ENCODE measurements around the gene LNPEP. TPM values are rescaled to one million over a fixed set of nuclear protein-coding genes. Genes with fewer than 3 reads are reported as not detected.

LNPEP gene
- total RNA-seq, 2 donors from 2014 or later, result 108 to 180 TPM

- Mint-ChIP-seq H3K4me3 (peak overlapping the region; percentile 90), H3K4me1 (ENCODE audit: low read depth in 2 of 2) (peaks cover 62 to 74% of the 10 kb centered on the region in 2 donors), H3K27me3 (no peaks in the 10 kb centered on the region), H3K9me3 (no peaks in the 10 kb centered on the region), H3K36me3 (peaks cover 6% of the 10 kb centered on the region), H3K27ac (peak overlapping the region; percentile 93 to 95)
- peak; percentile 68 for DNase-seq (ENCODE audit: low spot score)
- ATAC-seq, result no peak
These were observed 1.8 kb upstream of the LNPEP start for GRCh38 chr5:96933764-96934707.

GRCh38 chr5:96934708-96935558 is 947 bp upstream of the LNPEP start:
- ATAC-seq, result peak; percentile 89 to 91
- DNase-seq (ENCODE audit: low spot score), result peak; percentile 98
- Mint-ChIP-seq H3K9me3 (no peaks in the 10 kb centered on the region), H3K27ac (peak overlapping the region; percentile 93 to 95), H3K27me3 (no peaks in the 10 kb centered on the region), H3K4me3 (peak overlapping the region; percentile 90), H3K4me1 (ENCODE audit: low read depth in 2 of 2) (peaks cover 57 to 71% of the 10 kb centered on the region in 2 donors), H3K36me3 (peaks cover 6% of the 10 kb centered on the region)

- H3K27me3 Mint-ChIP-seq, result no peaks in the 10 kb centered on the region
These were observed 796 bp downstream of the LNPEP start for GRCh38 chr5:96936431-96937320.

GRCh38 chr5:96940586-96940985 is 4.7 kb downstream of the LNPEP start:
- H3K9me3 Mint-ChIP-seq, result no peaks in the 10 kb centered on the region
- H3K36me3 Mint-ChIP-seq, result peaks cover 17% of the 10 kb centered on the region
- H3K4me1 Mint-ChIP-seq (ENCODE audit: low read depth in 2 of 2), result peaks cover 57 to 68% of the 10 kb centered on the region in 2 donors
- H3K4me3 Mint-ChIP-seq, result peak overlapping the region; percentile 48
- DNase-seq (ENCODE audit: low spot score) (no peak), ATAC-seq (no peak)
- no peaks in the 10 kb centered on the region for H3K27me3 Mint-ChIP-seq
- peak overlapping the region; percentile 38 to 70 for H3K27ac Mint-ChIP-seq

More at GRCh38 chr5:96936431-96937320, 796 bp downstream of the LNPEP start:
- peak overlapping the region; percentile 90 for H3K4me3 Mint-ChIP-seq
- DNase-seq (ENCODE audit: low spot score) (peak; percentile 80), ATAC-seq (peak in 1 of 2 donors; percentile 28)
- peak overlapping the region; percentile 93 to 95 for H3K27ac Mint-ChIP-seq
- H3K9me3 Mint-ChIP-seq, result no peaks in the 10 kb centered on the region
- peaks cover 58 to 72% of the 10 kb centered on the region in 2 donors for H3K4me1 Mint-ChIP-seq (ENCODE audit: low read depth in 2 of 2)
- H3K36me3 Mint-ChIP-seq, result peaks cover 10% of the 10 kb centered on the region

GRCh38 chr5:96941140-96941539 is 5.3 kb downstream of the LNPEP start:
- Mint-ChIP-seq H3K36me3 (peaks cover 17% of the 10 kb centered on the region), H3K9me3 (no peaks in the 10 kb centered on the region), H3K4me3 (peak overlapping the region; percentile 48), H3K27ac (peak overlapping the region; percentile 73 to 78), H3K4me1 (ENCODE audit: low read depth in 2 of 2) (peaks cover 62 to 73% of the 10 kb centered on the region in 2 donors), H3K27me3 (no peaks in the 10 kb centered on the region)
- no peak for DNase-seq (ENCODE audit: low spot score)
- no peak for ATAC-seq

- peak overlapping the region; percentile 69 for H3K4me3 Mint-ChIP-seq
These were observed 6.2 kb downstream of the LNPEP start for GRCh38 chr5:96942078-96942477.

DNA sequence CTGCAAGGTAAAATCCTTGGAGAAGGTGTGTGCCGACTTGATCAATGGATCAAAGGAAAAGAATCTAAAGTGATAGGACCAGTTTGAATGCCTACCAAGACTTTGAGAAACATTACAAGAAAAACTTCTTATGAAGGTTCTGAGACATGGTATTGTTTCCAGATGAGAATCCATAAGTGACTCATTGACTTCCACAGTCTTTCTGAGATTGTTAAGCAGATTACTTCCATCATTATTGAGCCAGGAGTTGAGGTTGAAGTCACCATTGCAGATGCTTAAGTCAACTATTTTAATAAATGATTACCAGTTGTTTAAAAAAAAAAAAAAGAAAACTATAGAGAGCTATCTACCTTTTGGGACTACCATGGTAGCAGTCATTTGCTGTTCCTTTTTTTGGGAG is 7.0 kb downstream of the LNPEP start:
- ATAC-seq, result no peak
- Mint-ChIP-seq H3K36me3 (peaks cover 17% of the 10 kb centered on the region), H3K27ac (peak overlapping the region in 1 of 2 donors; percentile 64)

More at GRCh38 chr5:96942078-96942477, 6.2 kb downstream of the LNPEP start:
- Mint-ChIP-seq H3K27ac (peak overlapping the region; percentile 73 to 78), H3K36me3 (peaks cover 17% of the 10 kb centered on the region), H3K27me3 (no peaks in the 10 kb centered on the region), H3K9me3 (no peaks in the 10 kb centered on the region), H3K4me1 (ENCODE audit: low read depth in 2 of 2) (peaks cover 60 to 75% of the 10 kb centered on the region in 2 donors)
- DNase-seq (ENCODE audit: low spot score) (no peak), ATAC-seq (peak; percentile 76 to 80)

GRCh38 chr5:96943799-96944198 is 7.9 kb downstream of the LNPEP start:
- H3K36me3 Mint-ChIP-seq, result peaks cover 11% of the 10 kb centered on the region
- no peaks in the 10 kb centered on the region for H3K27me3 Mint-ChIP-seq
- no peak for ATAC-seq
- peaks cover 49 to 66% of the 10 kb centered on the region in 2 donors for H3K4me1 Mint-ChIP-seq (ENCODE audit: low read depth in 2 of 2)
- peak overlapping the region; percentile 57 to 64 for H3K27ac Mint-ChIP-seq
- H3K4me3 Mint-ChIP-seq, result peak overlapping the region; percentile 22
- no peaks in the 10 kb centered on the region for H3K9me3 Mint-ChIP-seq
- DNase-seq (ENCODE audit: low spot score), result no peak

More for the DNA sequence above, 7.0 kb downstream of the LNPEP start:
- H3K4me1 Mint-ChIP-seq (ENCODE audit: low read depth in 2 of 2), result peaks cover 58 to 75% of the 10 kb centered on the region in 2 donors
- DNase-seq (ENCODE audit: low spot score), result no peak
- no peaks in the 10 kb centered on the region for H3K27me3 Mint-ChIP-seq
- H3K9me3 Mint-ChIP-seq, result no peaks in the 10 kb centered on the region
- H3K4me3 Mint-ChIP-seq, result no peak overlapping the region

DNA sequence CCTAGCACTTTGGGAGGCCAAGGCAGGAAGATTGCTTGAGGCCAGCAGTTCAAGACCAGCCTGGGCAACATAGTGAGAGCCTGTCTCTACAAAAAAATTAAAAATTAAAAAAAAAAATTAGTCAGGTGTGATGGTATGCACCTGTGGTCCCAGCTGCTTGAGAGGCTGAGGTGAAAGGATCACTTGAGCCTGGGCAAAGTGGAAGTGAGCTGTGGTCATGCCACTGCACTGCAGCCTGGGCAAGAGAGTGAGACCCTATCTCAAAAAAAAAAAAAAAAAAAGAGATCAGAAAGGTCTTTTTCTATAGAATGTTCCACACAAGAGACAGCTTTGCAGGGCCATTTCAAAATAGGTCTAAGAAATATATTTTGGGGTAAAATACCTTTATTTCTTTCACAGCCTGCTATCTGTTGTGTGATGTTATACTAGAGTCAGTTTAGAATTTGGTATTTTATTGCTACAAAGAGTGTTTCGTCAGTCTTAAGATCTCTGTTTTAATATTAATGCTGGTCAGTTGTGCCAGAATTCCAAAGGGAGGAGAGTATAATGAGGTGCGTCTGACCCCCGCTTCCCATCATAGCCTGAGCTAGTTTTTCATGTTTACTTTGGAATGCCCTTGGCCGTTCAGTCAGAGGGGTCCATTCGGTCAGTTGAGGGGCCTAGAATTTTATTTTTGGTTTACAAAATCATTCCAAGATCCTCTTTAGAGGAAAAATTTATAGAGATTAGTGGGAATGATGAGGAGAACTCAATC is 9.4 kb downstream of the LNPEP start:
- H3K27me3 Mint-ChIP-seq, result no peaks in the 10 kb centered on the region
- DNase-seq (ENCODE audit: low spot score) (no peak), ATAC-seq (no peak)
- peaks cover 15% of the 10 kb centered on the region for H3K36me3 Mint-ChIP-seq
- H3K4me1 Mint-ChIP-seq (ENCODE audit: low read depth in 2 of 2), result peaks cover 56 to 70% of the 10 kb centered on the region in 2 donors
- no peaks in the 10 kb centered on the region for H3K9me3 Mint-ChIP-seq
- peak overlapping the region in 1 of 2 donors; percentile 9 for H3K27ac Mint-ChIP-seq
- no peak overlapping the region for H3K4me3 Mint-ChIP-seq

DNA sequence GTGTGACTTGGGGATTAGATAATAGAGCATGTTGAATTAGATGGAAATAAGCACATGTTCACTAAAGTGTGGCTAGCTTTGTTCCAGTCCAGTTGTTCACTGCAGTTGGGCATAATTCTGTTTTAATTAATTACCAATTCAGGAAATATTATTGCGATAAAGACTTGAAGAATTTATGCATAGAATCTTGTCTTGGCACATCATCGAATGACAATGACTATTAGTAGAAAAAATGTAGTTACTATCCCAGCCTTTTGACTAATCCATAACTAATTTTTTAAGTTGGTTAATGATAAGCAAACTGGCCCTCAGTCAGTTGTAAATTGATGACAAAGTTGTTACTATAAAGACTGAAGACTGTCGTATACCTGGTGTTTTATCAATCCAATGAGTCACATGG is 10.5 kb downstream of the LNPEP start:
- Mint-ChIP-seq H3K36me3 (peaks cover 14% of the 10 kb centered on the region), H3K27me3 (no peaks in the 10 kb centered on the region), H3K4me1 (ENCODE audit: low read depth in 2 of 2) (peaks cover 48 to 62% of the 10 kb centered on the region in 2 donors), H3K27ac (peak overlapping the region; percentile 5 to 9), H3K9me3 (no peaks in the 10 kb centered on the region), H3K4me3 (no peak overlapping the region)
- ATAC-seq, result no peak
- no peak for DNase-seq (ENCODE audit: low spot score)

DNA sequence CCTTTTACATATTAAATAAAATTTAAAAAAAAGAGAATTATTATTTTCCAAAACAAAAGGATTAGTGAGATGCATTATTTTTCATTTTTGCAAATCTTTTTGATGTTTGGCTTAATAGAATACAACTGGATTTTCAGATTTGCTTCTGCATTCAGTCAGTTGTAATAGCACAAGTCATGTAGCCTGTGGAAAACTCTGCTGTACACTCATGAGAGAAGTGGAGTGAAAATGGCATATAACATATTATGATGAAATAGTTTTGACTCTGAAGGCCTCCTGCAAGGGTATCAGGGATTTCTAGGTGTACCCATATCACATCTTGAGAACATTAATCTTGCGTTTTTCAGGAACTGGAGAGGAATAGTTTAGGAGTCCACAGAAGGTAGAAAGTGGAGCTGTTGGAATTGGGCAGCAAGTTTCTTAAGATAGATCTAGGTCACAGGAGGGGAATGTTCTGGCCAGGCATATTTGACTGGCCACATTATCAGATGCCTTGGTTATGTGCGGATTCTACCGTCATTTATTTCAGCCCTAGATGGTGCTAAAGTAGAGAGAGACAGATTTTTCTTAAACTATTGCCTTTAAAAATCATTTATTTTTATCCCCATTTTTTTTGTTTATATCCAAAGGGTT is 16.4 kb downstream of the LNPEP start:
- Mint-ChIP-seq H3K27me3 (no peaks in the 10 kb centered on the region), H3K9me3 (no peaks in the 10 kb centered on the region), H3K4me1 (ENCODE audit: low read depth in 2 of 2) (peaks cover 50 to 55% of the 10 kb centered on the region in 2 donors), H3K27ac (peak overlapping the region; percentile 45 to 77), H3K4me3 (no peak overlapping the region), H3K36me3 (peaks cover 12% of the 10 kb centered on the region)
- ATAC-seq (no peak), DNase-seq (ENCODE audit: low spot score) (no peak)

Measured in natural killer cell treated with Interleukin-12 subunit alpha and Interleukin-12 subunit beta and Interleukin-15 and Interleukin-18, amount 100 ng/mL, for 72 hours (primary cell).